SU-DHL-6 (cell line): ENCODE data around the gene NOTCH3.

Experiments used
- CTCF ChIP-seq: fragments of 200-600 bp; sonication (generic); IDR thresholded peaks from one replicate; pipeline ENCODE4 v1.5.1; 2017; ENCODE audit warnings: antibody characterized with exemption, mild to moderate bottlenecking, low read length, moderate library complexity; ENCODE audit not compliant: insufficient read depth, poor library complexity, severe bottlenecking
- EZH2phosphoT487 ChIP-seq: fragments of 200-600 bp; sonication (generic), shearing (Covaris generic); conservative IDR thresholded peaks from 2 replicates; pipeline ENCODE4 v1.6.1; 2018; ENCODE audit warnings: mild to moderate bottlenecking, antibody characterized with exemption, low read length, moderate library complexity, mixed read lengths

GRCh38 chr19:15220833-15221232, 20.0 kb upstream of the NOTCH3 start:
- TF ChIP-seq CTCF (no peak), EZH2phosphoT487 (no peak)
